Measurements from ENCODE around the gene CBX6.

DNA sequence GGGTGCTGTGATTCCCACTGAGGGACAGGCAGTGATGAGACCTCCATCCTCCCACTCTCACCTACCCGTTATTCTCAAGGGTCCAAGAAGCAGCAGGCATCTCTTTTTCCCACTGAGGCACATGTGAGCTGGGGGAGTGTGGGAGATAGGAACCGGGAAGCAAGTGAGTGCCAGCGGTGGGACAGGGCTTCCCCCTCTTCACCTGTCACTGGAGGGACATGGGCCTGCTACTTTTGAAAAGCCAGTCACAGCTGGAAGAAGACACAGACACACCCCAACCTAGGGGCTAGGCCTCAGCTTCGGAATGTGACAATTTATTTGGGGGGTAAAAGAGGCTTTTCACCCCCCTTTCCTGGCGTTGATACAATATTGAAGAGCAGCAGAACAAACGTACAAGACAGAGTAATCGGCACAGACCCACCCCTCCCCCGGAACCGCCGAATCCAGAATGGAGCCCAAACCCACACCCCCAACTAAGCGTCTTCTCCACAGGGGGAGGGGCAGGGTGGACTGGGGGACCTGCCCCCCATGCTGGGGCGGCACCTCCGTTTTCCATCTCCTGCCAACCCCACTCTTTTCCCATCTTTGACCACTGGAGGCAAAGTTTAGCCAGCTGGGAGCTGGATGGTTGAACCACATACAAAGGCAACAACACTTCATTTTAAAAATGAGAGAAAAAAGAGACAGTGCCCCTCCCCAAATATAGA lies 10.7 kb downstream of the CBX6 start:
- no peak for TF ChIP-seq EZH2phosphoT487 (IDR thresholded peaks at IDR 0.05; ENCODE audit: insufficient read depth, low read depth)
- TF ChIP-seq EZH2 (IDR thresholded peaks at IDR 0.05; ENCODE audit: insufficient read depth, poor library complexity, severe bottlenecking), result no peak
